T follicular helper cell (primary cell): ENCODE measurements around the gene KATNAL1.

ENCODE experiments used
- DNase-seq: peaks from one replicate; pipeline ENCODE4 v3.0.0-alpha.2; 2020; ENCODE audit warnings: low read depth

Gene KATNAL1

DNA sequence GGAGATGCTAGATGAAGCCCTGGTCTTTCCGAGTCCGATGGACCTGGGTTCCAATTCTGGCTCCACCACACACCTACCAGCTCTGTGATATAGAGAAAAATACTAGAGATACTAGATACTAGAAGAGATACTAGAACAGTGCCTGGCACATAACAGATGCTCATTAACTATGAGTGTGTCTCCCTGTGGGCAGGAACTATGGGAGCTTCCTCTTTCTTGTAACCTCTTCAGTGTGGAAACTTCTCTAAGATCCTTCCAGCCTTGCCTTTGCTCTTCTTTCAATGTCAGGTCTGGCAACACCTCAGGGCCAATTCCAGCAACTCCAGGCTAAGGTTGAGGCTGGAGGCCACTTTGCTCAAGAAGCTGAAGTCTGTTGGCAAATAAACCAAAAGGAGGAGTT is 143.9 kb downstream of the KATNAL1 start:
- no peak for DNase-seq

DNA sequence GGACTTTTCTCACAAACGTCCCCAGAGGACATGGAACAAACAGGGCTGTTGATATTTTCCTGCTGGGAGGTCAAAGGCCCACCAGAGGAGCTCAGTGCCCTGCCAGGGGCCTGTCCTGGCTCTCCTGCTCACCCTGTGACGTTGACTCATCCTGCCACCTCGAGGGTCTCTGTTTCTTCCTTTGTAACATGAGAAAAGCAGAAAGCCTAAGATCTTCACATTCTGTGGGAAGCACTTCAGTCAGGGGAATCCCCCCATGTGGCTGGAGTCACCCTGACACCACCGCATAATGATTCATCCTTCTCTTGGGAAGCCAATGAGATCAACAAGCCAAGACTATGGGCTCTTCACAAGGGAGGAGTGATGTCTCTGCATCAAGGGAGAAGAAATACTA is 147.9 kb downstream of the KATNAL1 start:
- DNase-seq = no peak

DNA sequence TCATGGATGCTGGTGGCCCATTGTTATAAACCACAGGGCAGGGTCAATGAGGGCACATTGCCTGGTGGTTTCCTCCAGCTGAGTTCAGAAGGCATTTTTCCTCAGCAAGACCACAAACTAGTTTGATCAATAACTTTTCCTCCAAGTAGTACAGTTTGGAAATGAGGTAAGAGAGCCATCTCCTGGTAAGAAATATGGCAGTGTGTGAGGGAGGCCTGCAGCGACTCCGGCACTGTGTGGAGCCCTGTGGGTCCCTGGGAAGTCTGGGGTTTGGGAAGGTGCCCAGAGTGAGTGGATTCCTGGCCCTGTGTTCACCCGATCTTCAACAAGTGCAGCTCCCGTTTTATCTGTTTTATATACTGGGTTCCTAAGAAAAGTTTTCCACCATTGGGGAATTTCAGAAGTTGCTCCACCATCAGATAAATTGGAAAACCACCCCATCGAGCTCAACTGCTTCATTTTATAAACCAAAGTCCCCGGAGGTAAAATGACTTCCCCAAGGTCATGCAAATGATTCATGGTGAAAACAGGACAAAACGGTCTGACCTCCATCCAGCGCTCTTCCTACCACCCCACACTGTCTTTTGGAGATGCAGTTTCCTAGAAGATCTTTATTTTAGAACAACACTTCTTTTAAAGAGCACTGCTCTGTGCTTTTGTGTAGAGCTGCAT is 148.4 kb downstream of the KATNAL1 start:
- no peak for DNase-seq

DNA sequence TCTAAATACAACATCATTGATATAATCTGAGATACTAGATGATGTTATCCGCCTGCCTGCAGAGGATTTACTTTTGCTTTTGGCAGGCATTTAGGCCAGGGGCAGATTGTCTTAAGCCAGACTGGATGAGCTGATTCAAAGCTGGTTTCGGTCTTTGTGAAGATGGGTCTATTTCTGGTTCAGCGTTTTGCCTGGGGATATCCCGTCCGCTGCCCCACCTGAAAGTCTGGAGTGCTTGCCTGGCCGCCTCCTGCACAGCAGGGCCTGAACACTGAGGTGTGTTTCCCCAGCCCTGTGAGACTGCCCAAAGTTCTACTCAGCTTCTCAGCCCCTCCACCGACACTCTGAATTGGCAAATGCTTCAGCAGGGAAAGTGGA is 149.7 kb downstream of the KATNAL1 start:
- DNase-seq = no peak

DNA sequence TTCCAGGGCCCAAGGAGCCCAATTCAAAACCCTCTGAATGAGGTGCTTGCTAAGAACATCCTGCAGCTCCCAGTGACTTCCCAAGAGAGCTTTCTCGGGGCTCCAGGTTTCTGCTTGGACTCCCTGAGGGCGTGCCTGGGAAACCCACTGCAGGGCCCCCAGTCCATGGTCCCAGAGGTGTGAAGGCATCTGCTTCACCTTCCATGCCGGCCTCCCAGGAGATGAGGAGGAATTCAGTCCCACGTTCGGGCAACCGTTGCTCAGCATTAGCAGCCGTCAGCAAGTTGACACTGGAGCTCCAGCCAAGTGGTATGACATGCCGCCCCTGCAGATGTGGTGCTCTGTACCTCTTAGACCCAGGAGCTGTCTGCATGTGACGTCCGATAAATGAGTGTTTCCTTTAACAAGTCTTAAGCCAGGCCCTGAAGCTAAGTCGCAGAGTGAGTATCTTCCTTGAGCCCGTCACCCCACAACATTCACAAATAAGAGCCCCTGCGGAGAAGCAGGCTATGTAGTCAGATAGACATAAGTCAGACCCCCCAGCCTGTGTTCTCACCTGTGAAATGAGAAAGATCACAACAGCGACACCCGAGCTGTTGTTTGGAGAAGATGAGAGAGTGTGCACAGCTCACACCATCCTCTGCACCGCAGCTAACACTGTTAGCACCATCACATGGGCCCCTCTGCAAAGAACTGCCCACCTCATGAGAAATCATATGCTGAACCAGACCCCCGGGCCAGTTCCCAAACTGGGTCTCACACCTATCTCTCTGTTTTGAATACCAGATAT is 150.3 kb downstream of the KATNAL1 start:
- DNase-seq = no peak

DNA sequence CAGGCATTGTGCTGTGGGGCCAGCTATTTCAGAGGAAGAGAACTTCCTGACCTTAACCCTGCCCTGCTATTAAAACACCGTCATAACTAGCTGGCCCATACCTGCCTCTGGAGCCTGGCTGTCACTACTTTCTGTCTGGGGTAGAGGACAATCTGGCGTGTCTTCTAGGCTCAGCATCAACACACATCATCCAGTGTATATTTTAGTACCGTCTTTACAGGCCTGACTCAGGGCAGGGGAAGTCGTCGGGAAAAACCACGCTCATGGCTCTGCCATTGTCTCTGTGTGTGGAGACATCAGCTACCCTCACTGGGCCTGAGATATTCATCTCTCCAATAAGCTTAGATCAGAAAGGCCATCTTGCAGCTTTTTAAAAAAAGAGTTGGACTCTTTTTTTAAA is 151.1 kb downstream of the KATNAL1 start:
- no peak for DNase-seq

DNA sequence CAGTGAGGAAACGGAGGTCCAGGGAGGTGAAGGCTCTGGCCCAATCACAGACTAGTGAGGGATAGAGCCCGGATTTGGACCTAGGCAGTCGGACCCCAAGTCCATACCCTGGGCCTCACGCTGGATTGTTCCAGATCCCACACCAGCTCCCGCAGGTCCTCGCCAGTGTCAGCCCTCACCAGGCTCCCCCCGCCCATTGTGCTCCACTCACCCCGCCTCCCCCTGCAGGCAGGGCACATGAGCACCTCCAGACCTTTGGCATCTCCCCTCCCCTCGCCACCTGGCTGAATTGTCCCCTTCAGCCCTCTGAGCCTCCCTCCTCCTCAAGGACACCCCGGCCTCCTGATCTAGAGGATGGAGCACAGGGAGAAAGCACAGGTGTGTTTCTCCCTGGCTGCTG is 152.4 kb downstream of the KATNAL1 start:
- DNase-seq = no peak

DNA sequence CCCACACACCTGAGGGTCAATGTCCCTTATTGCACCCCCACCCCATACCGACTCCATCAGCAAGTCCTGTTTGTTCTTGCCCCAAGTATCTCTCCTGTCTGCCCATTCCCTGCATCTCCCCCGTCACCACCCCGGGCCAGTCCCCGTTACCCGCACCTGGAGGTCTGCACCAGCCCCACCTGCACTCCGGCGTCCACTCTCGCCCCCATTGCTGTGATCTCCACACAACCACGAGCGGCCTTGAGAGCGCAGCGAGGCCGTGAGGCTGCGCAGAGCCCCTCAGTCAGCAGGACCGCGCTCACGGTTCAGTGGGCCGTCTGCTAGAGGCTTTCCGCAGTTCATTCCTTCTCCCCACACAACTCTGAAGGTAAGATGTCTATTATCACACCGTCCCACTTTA is 152.8 kb downstream of the KATNAL1 start:
- no peak for DNase-seq

DNA sequence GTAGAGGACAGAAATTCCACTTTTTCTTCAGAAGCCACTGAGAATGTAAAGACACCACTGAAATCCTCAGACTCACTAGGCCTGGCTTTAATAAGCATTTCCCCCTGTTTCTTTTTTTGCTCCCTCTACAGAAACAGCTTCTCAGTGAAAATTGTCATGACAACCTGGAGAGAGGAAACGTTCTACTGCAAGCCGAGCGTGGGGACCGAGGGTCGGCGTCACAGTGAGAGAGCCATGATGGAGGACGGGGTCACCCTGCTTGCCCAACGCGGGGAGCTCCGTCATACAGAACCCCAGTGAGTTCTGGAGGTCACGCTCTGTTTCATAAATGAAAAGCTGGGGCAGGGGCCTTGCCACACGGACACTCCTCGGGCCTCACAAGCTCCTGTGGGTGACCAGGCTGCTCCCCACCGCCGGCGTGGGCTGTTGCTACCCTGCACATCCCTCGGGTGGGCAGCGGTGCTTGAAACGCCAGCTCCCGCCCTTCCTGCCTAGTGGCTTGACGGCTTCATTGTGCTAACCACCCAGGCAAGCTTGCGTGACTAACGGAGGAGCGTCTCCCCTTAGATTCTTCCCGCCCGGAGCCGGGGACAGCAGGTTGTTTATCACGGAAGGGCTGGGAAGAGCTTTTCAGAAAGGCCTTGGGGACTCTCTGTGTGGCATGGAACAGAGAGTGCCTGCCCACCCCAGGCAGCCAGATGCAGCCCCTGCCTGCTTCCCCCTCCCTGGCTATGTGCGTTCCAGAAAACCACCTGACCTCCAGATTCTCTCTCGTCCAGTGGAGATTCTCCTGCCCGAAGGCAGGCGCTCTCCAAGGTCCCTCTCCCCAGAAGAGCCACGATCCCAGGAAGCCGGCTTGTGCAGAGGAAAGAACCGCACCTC is 153.6 kb downstream of the KATNAL1 start:
- DNase-seq = no peak
